SIG-M5 treated with dmso at 0.1 percent for 504 hours (cell line): ENCODE data around the gene GSTO2.
"Not testable (repeated sequence)": the region's sequence is repeated elsewhere in the genome, so short reads cannot be mapped to it uniquely, and the experiment has no call there.

ENCODE experiments used
- DNase-seq: peaks from one replicate; lab custom pipeline; 2025; ENCODE audit not compliant: unreplicated experiment; lab: John Stamatoyannopoulos, UW

Gene GSTO2

DNA sequence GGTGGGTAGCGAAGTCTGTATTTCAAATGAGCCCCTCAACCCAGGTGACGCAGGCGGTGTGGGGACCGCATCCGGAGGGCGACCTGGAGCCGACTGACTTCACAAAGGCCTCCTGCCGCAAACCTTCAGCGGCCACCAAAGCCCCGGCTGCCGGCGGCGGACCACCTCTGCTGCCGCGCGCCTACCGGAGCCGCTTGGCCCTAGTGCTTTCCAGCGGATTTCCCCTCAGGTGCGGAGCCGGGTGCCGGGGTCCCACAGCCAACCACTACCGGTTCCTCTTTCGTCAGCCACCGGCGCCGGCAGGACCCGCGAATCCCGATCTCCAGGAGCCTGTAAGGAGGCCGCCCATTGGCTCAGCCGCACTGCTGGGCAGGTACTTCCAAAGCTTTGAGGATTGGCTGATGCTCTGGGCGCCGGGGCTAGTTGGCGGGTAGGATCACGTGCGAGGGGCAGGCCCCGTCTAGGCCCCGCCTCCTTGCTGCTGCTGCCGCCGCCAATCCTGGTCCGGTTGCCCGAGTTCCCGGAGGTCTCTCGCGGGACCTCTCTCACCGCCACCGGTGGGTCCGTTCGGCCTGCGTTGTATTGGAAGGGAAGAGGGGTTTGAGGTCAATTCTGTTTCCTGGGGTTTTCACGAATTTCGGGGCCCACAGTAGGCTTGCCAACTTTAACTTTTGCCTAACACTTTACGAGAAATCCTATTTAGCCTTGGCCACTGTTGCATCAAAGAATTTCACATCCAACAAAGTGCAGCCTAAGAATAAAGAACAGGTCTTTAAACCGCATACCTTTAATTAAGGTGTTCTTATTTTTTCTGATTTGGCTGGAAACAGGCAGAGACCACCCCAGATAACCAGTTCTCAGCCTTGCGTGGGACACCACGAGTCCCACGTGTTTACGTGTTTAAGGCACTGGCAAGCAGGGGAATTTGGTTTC, at the start of gene GSTO2:
TSS of gene GSTO2 (plus strand) at position 472 of the 933 bp plus-strand sequence. CDS start 5,732 bp downstream, outside the sequence.
- peak; percentile 98 for DNase-seq

DNA sequence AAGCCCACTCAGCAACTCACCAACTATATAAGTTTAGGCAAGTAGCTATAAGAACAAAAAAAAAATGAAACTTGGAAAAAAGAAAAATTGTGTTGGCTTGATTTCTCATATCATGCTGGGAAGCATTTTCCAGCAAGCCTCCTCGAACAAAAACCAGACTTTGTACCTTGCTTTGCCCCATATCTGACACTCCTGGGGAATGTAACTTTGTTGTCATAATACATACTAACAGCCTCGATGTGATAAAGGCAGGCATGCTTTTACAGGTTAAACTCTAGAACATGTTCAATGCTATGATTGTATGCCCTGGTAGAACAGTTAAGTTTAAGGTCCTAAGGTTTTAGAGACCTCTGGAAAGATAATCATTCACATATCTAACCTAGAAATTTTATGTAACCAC, 48.5 kb upstream of the GSTO2 start:
- no peak for DNase-seq

DNA sequence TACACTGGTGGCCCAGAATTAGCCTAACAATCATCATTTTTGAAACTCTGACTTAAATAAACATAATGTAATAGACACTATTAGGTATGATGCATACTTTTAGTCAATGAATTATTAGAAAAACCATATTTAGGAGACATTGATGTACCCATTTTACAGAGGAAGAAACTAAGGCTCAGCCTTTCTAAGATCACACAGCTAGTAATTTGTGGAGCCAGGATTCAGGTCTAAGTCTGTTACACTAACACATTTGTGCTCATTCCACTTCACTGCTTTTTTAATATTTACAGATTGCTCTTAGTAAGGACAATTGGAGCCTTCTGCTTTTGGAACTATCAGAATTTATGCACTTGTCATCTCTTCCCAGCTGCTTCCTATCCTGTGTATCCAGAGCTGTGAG, 45.7 kb upstream of the GSTO2 start:
- DNase-seq: no peak

DNA sequence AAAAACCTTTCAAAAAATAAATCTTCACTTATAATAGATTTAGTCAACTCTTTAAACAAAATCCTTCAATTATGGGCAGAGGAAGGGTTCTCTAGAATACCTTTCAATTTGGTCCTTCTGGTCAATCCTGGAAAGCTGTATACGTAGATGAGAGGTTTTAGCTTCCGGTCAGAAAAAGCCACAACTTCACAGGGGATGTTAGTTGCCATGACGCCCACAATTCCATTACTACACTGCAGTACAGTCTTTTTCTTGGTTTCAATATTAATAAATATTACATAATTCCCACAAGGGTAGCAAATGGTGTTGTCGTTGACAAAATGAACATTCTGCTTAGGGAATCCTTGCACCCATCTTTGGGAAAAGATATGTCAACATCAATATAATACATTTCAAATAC, 38.5 kb upstream of the GSTO2 start:
- DNase-seq: no peak

DNA sequence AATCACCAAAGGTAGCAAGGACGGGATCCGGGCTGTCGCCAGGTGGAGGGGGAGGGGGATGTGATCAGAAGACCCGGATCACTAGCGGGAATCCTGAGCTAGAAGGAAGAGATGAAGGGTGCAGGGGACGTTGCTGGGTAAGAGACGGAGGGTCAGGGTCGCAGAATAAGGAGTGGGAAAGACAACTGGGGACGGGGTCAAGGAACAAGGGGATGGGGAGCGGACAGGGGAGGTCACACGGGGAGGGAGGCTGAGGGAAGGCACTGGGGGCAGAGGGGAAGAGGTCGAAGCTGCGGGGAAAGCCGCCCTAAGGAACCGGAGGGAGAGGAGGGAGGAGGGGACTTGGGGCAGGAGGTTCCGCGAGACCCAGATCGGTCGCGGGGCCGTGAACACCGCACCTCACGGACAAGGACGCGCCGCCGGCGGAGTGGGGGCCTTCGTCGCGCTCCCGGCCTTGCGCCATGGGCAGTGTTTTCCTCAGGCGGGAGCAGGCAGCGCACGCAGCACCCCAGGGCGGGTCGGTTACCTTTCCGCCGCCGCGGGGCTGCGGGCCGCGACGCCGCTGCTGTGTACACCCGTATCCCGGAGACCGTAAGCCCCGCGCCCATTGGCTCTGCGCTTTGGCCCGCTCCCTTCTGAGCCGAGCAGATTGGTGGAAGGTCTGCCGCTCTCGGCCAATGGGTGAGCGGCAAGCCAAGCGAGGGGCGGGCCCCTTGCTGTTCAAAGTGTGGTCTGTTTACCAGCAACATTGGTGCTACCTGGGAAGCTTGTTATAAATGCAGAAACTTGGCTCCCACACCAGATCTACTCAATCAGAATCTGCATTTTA, 37.0 kb upstream of the GSTO2 start, which contains the start of gene CFAP43:
TSS of gene CFAP43 (minus strand) at position 581 of the 829 bp plus-strand sequence. CDS start at position 463, 118 bp downstream.
- DNase-seq: peak; percentile 90

DNA sequence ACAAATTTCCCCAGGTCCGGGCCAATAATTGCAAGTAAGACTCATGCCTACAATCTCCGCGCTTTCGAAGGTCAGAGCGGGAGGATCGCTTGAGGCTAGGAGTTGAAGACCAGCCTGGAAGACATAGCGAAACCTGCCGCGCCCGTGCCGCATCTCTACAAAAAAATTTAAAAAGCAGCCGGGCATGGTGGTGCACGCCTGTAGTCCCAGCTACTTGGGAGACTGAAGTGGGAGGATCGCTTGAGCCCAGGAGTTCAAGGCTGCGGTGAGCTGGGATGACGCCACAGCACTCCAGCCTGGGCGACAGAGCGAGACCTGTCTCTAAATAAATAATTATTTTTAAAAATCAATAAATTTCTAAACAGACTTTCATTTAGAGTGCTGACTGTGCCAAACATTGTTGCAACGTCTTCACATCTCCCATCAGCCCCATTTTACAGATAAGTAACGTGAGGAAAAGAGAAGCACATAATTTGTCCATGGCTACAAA, 36.3 kb upstream of the GSTO2 start:
- DNase-seq: no peak

DNA sequence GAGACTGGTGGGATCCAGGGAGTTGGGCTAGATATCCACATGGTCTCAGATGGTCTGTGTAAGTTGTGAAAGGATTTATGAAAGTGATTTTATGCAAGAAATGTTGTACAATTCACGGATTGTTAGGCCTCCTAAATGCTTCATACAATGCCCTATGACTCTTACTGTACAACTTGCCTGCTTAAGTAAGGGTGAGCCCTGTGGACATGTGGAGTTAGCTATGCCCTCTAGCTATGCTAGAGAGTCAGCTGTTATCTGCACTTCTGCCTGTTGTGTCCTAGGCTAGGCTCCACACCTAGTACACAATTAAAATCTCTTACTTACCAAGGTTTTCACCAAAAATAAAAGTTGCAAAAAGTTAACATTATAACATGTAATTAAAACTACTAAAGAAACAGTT, 35.2 kb upstream of the GSTO2 start:
- no peak for DNase-seq

DNA sequence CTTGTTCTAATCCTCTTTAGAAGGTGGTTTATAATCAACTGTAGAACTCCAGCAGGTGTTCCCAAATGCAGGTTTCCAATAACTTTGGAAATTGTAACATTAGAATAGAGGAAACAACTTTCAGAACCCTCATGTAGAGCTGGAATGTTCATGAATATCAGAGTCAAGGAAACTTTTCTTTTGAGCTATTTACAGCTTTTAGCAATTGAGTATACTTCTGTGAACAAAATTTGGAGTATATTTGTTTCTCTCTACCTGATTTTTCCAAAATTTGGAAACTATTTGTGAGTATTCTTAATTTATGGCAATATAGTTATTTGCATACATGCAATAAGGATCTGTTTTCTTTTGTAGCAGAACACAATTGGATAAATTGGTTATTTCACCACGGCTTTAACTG, 34.0 kb upstream of the GSTO2 start:
- no peak for DNase-seq

DNA sequence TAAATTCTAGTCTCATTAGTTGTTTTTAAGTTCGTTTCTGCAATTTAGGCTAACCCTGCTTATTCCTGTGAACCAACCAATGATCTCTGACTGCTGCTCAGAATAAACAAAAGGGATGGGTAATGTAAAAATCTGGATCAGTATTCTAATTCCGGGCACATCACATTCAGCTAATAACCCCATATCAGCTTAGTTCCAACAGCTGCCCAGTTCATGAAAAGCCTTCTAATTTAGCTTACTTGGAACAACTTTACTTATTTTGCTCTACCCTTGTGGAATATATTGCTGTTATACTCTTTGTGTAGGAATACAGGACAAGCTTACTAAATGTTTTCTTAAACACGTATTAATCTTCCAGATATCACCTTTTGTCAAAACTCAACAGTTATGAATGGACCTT, 33.2 kb upstream of the GSTO2 start:
- no peak for DNase-seq

DNA sequence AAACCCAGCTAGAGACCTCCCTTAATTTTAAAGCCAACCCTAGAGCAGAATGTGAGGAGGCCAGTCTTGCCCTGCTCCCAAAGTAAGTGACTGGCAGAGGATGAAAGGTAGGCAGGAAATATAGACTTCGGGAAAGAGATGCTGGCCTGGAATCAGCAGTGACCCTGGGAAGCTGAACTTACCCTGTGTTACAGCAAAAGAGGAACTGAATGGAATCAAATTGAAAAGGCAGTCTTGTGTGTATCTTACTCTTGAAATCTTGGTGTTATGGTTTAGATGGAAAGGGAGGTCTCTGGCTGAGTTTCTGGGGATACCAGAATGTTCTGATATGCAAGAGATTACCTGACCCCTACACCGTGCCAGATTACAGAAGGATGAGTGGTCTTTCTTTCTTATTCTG, 28.9 kb upstream of the GSTO2 start:
- DNase-seq: no peak

DNA sequence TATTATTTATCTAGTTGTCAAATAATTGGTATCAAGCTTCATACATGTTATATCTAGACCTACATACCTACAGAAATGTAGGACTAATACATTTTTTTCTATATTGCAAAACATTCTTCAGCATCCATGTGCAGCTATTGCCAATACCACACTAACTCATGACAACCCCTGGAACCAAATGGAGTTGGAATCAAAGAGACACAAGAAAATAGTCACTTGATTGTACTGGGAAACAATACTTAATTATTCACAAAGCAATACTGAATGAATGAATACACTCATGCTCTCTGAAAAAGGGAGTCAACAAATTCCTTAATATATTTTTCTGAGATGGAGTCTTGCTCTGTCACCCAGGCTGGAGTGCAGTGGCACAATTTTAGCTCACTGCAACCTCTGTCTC, 26.4 kb upstream of the GSTO2 start:
- no peak for DNase-seq

DNA sequence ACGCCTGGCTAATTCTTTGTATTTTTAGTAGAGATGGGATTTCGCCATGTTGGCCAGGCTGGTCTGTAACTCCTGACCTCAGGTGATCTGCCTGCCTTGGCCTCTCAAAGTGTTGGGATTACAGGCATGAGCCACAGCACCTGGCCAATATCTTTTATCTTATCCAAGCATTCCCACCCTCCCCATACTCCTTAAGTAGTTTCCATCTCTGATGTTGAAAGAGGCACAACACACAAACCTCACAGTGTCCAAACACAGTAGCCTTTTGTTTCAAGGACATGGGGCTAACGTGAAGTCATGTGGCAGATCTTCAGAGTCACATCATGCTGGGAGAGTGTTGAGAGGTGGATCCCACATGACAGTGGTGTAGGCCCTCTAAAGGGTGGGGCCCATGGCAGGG, 26.0 kb upstream of the GSTO2 start:
- not testable (repeated sequence) for DNase-seq

DNA sequence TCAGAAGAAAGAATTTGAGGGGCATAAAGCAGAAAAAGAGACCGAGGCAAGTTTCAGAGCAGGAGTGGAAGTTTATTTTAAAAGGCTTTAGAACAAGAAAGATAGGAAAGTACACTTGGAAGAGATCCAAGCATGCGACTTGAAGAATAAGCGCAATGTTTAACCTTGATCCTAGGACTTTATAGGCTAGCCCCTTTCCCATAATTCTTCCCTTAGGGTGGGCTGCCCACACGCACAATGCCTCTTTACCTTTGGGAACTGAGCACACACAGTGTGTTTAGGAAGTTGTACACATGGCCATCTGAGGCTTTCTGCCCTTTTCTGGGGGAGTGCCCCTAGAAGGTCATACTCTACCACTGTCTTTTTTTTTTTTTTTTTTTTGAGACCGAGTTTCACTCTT, 25.5 kb upstream of the GSTO2 start:
- DNase-seq: no peak

DNA sequence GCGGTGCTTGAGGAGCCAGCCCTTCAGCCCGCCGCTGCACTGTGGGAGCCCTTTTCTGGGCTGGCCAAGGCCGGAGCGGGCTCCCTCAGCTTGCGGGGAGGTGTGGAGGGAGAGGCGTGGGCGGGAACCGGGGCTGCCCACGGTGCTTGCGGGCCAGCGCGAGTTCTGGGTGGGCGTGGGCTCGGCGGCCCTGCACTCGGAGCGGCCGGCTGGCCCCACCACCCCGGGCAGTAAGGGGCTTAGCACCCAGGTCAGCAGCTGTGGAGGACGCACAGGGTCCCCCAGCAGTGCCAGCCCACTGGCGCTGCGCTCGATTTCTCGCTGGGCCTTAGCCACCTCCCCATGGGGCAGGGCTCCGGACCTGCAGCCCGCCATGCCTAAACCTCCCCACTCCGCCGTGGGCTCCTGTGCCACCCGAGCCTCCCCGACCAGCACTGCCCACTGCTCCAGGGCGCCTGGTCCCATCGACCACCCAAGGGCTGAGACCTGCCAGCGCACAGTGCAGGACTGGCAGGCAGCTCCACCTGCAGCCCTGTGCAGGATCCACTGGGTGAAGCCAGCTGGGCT, 23.8 kb upstream of the GSTO2 start:
- DNase-seq: no peak

DNA sequence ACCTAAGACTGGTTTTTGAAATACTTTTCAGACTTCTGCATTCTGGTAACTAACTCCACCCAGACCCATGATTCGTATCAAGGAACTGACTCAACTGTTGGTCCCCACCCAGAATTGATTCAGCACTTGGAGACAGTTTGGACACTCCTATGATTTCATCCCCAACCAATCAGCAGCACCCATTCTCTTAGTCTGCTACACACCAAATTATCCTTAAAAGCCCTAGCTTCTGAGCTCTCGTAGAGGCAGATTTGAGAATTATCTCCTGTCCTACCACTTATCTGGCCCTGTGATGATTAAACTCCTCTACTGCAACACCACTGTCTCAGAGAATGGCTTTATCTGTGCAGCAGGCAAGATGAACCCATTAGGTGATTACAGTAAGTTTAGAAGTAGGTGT, 22.0 kb upstream of the GSTO2 start:
- DNase-seq: no peak

DNA sequence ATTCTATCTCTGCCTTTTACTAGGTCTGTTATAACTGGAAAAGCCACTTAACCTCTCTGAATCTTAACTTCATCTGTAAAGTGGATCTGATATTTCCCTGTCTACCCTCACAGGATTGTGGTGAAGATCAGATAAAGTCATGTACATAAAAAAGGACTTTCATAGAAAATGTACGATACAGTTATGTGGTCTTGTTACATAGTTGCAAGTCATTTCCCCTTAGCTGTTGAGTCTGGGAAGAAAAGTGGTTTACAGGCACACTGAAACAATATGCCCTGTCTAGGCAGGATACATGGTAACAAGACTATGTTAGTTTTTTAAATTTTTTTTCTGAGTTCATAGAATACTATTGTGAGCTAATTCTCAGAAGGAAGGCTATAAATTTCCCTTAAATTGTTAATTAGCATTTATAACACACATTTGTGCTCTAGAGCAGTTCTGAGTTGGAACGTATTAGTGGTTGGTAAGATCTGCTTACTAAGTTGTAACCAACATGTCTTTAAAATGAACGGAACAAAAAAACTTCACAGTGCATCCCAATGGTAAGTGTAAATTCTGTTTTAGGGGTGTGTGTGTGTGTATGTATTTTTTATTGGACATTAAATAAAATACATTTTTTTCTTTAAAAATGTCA, 21.4 kb upstream of the GSTO2 start:
- DNase-seq: no peak

DNA sequence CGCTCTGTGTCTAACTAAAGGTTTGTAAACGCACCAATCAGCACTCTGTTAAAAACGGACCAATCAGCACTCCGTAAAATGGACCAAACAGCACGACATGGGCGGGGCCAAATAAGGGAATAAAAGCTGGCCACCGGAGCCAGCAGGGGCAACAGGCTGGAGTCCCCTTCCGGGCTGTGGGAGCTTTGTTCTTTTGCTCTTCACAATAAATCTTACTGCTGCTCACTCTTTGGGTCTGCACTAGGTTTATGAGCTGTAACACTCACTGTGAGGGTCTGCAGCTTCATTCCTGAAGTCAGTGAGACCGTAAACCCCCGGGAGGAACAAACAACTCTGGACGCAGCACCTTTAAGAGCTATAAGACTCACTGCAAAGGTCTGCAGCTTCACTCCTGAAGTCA, 20.1 kb upstream of the GSTO2 start:
- DNase-seq: not testable (repeated sequence)

DNA sequence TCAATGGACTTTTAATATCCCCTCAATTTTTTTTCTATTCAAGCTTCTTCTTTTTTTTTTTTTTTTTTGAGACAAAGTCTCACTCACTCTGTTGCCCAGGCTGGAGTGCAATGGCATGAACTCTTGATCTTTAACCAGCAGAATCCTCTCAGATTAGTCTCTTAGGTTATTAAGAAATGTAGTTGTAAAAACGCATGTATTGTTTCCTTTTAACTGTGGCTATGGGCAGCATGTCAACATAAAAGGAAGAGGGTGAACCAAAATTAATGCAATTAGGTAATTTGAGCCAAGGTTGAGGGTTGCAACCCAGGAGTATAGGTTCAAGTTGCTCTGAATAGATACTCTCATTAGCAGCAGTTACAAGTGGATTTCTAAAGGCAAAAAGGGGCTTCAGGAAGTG, 18.6 kb upstream of the GSTO2 start:
- DNase-seq: no peak

DNA sequence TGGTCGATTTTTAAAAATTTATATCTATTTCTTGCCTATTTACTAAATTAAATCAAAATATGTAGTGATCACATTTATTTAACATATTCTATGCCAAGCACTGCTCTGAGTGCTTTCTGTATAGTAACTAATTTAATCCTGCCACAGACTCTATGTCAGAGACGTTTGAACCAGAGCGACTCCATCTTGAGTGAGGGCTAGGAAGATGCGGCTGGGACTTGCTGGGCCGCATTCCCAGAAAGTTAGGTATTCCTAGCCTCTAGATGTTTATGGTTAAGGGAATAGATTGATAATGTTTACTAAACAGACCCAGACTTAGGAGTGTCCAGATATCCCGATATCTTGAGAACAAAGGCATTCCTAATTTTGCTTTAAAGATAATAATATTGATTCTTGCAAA, 17.5 kb upstream of the GSTO2 start:
- no peak for DNase-seq

DNA sequence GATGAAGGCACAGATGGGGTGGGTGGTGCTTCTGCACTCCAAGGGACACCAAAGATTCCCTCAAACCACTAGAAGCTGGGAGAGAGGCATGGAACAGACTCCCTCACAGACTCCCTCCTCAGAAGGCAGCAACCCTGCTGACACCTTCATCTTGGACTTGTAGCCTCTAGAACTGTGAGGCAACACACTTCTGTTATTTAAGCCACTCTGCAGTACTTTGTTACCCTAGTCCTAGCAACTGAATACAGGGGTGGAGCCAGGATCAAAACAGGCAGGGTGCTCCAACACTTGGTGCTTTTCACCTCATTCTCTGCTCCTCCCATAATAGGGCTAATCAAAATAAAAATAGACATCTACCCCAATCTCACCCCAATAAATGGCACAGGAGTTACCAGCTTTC, 16.6 kb upstream of the GSTO2 start:
- DNase-seq: no peak

DNA sequence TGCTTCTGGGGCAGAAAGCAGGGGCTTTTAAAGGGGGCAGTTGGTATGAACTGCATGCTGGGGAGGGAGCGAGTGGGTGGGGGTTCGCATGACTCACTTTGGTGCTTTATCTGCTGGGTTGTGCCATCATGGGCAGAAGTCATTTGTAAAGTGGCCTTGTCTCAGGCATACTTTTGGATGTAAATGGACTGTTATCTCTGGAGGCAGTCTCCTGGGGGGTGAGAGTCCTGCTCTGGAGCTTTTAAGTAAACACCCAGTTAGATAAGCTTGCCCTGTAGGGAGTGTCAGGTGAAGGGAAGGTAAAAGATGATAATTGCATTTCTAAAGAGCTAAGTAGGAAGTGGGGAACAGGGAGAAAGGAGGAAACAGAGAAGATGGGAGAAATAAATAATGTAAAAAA, 15.9 kb upstream of the GSTO2 start:
- no peak for DNase-seq
